Endothelial cell of umbilical vein (primary cell): ENCODE measurements around the gene FJX1. TPM values are rescaled to one million over a fixed set of nuclear protein-coding genes. Genes with fewer than 3 reads are reported as not detected.

Experiments used
- BruUV-seq: library from RNA; stranded (reverse); fragments of 400-500 nt; replicated peaks from 2 replicates; lab custom pipeline; 2021; lab: Mats Ljungman, UMichigan
- CTCF ChIA-PET: fragments of 300-600, 350-600 bp; sonication (Branson Sonifier 250); formaldehyde crosslinking; loops from one replicate; lab custom pipeline; 2021; ENCODE audit warnings: antibody characterized with exemption, inconsistent platforms; lab: Charles Lee
- POLR2A ChIA-PET: fragments of 300-600, 350-600 bp; sonication (Branson Sonifier 250); formaldehyde crosslinking; loops from one replicate; lab custom pipeline; 2021; ENCODE audit warnings: antibody characterized with exemption, inconsistent platforms; lab: Charles Lee
- DNase-seq: peaks from one replicate; pipeline ENCODE4 v3.0.0-alpha.2; 2011; ENCODE audit warnings: low read depth, low spot score
- FAIRE-seq: peaks from 2 replicates; lab custom pipeline; 2011; peaks lifted over from hg19 to GRCh38; lab: Jason Lieb, UNC
- H2AFZ ChIP-seq: 2 replicates; pipeline ENCODE4 v1.6.0; 2012; ENCODE audit warnings: low read depth, low read length, control low read depth, inconsistent platforms
- H3K27ac ChIP-seq: 2 replicates; pipeline ENCODE4 v1.5.1; 2011; ENCODE audit warnings: low read depth, mild to moderate bottlenecking, control low read depth, low read length, moderate library complexity; ENCODE audit not compliant: insufficient read depth
- H3K27me3 ChIP-seq, 2 experiments: 2 replicates each; pipeline versions ENCODE4 v1.6.0 to v1.6.1; 2011; ENCODE audit warnings: low read length in 2 of 2, mixed read lengths in 1 of 2; ENCODE audit not compliant: control insufficient read depth in 2 of 2, insufficient read depth in 2 of 2
- H3K36me3 ChIP-seq, 2 experiments: 2 replicates in 1 of 2; 3 replicates in 1 of 2; pipeline ENCODE4 v1.5.1; 2011; ENCODE audit warnings: low read length in 2 of 2, mild to moderate bottlenecking in 1 of 2, moderate library complexity in 1 of 2; ENCODE audit not compliant: control insufficient read depth in 2 of 2, insufficient read depth in 2 of 2; ENCODE audit errors: extremely low read depth in 1 of 2
- H3K4me1 ChIP-seq: 3 replicates; pipeline ENCODE4 v1.5.1; 2011; ENCODE audit warnings: mild to moderate bottlenecking, low read length; ENCODE audit not compliant: control insufficient read depth, insufficient read depth; ENCODE audit errors: extremely low read depth
- H3K4me2 ChIP-seq: 2 replicates; pipeline ENCODE4 v1.6.1; 2011; ENCODE audit warnings: low read length, control low read depth, mixed read lengths; ENCODE audit not compliant: insufficient read depth
- H3K4me3 ChIP-seq, 3 experiments: fragments of 200-600 bp in 1 of 3; sonication (generic), shearing (Covaris generic) in 1 of 3; replicated peaks in 1 of 3; 2 replicates each; pipeline ENCODE4 v1.5.1; 2011 to 2016; ENCODE audit warnings: control low read depth in 3 of 3, low read length in 3 of 3, mild to moderate bottlenecking in 2 of 3, inconsistent platforms in 1 of 3, low read depth in 1 of 3, moderate library complexity in 1 of 3; ENCODE audit not compliant: insufficient read depth in 1 of 3
- H3K79me2 ChIP-seq: 2 replicates; pipeline ENCODE4 v1.6.0; 2012; ENCODE audit warnings: low read length, inconsistent platforms; ENCODE audit not compliant: control insufficient read depth, insufficient read depth
- H3K9ac ChIP-seq: replicated peaks from 2 replicates; pipeline ENCODE3; 2011; ENCODE audit warnings: low read length, control low read depth; ENCODE audit not compliant: insufficient read depth; ENCODE audit errors: extremely low read depth
- H3K9me1 ChIP-seq: replicated peaks from 3 replicates; pipeline ENCODE4 v1.6.0; 2011; ENCODE audit warnings: mild to moderate bottlenecking, low read length; ENCODE audit not compliant: control insufficient read depth, insufficient read depth; ENCODE audit errors: extremely low read depth
- H3K9me3 ChIP-seq: replicated peaks from 2 replicates; pipeline ENCODE4 v1.5.1; 2012; ENCODE audit warnings: low read length, inconsistent platforms; ENCODE audit not compliant: control insufficient read depth, insufficient read depth
- H4K20me1 ChIP-seq: replicated peaks from 2 replicates; pipeline ENCODE3; 2011; ENCODE audit warnings: mild to moderate bottlenecking, low read length; ENCODE audit not compliant: control insufficient read depth, insufficient read depth; ENCODE audit errors: extremely low read depth
- CTCF ChIP-seq, 2 donors: IDR thresholded peaks; 1 replicate in 1 of 2; 2 replicates in 1 of 2; pipeline ENCODE4 v1.5.1; 2011; ENCODE audit warnings: low read length in 2 of 2, mild to moderate bottlenecking in 2 of 2, moderate library complexity in 2 of 2, control low read depth in 1 of 2, inconsistent platforms in 1 of 2, low read depth in 1 of 2; ENCODE audit not compliant: insufficient read depth in 1 of 2; ENCODE audit errors: extremely low read depth in 1 of 2
- EZH2 ChIP-seq: IDR thresholded peaks from 2 replicates; pipeline ENCODE4 v1.6.1; 2012; ENCODE audit warnings: borderline replicate concordance, low read depth, mild to moderate bottlenecking, moderate library complexity, low read length, inconsistent platforms; ENCODE audit not compliant: severe bottlenecking
- FOS ChIP-seq: IDR thresholded peaks from 2 replicates; pipeline ENCODE4 v1.6.1; 2011; ENCODE audit warnings: mild to moderate bottlenecking, low read length, moderate library complexity, borderline replicate concordance; ENCODE audit not compliant: insufficient read depth
- GATA2 ChIP-seq: IDR thresholded peaks from 2 replicates; pipeline ENCODE4 v1.7.0; 2011; ENCODE audit warnings: low read depth, mild to moderate bottlenecking, moderate library complexity, mixed read lengths, low read length; ENCODE audit not compliant: insufficient read length, insufficient read depth
- JUN ChIP-seq: IDR thresholded peaks from 2 replicates; pipeline ENCODE4 v1.6.1; 2011; ENCODE audit warnings: borderline replicate concordance, low read depth; ENCODE audit not compliant: insufficient read length, insufficient read depth
- MAX ChIP-seq: IDR thresholded peaks from 2 replicates; pipeline ENCODE4 v1.6.1; 2011; ENCODE audit not compliant: insufficient read depth, insufficient read length
- MYC ChIP-seq: IDR thresholded peaks from one replicate; pipeline ENCODE4 v1.6.1; 2011; ENCODE audit warnings: mild to moderate bottlenecking, low read depth, low read length
- POLR2A ChIP-seq: IDR thresholded peaks from 2 replicates; pipeline ENCODE4 v1.6.1; 2012; ENCODE audit warnings: low read depth, mild to moderate bottlenecking, control low read depth, low read length
- POLR2AphosphoS5 ChIP-seq: IDR thresholded peaks from 2 replicates; pipeline ENCODE4 v1.6.1; 2012; ENCODE audit warnings: low read depth, mild to moderate bottlenecking, control low read depth, low read length, moderate library complexity; ENCODE audit not compliant: insufficient read depth
- dilution Hi-C: fragments of 300-500 bp; cut with MboI; formaldehyde crosslinking; loops from one replicate; pipeline ENCODE4 v1.15.0; 2019; ENCODE audit warnings: low sequenced_read_pairs; ENCODE audit not compliant: extremely low pct_ligation_motif_present
- intact Hi-C: fragments of 100-400 bp; cut with micrococcal nuclease; formaldehyde crosslinking; loops from one replicate; pipeline ENCODE4 v1.10.0; 2022
- polyA plus RNA-seq, 4 experiments: library from polyadenylated mRNA; depleted of rRNA in 3 of 4; stranded (reverse) in 3 of 4; unstranded in 1 of 4; fragments of >200 nt; gene quantifications; 2 replicates each; pipeline versions ENCODE4 v1.2.1 to v1.2.3, GENCODE V29; 2011 to 2012; ENCODE audit warnings: missing spikeins in 1 of 4
- total RNA-seq: library from RNA; stranded (reverse); gene quantifications from 2 replicates; pipeline ENCODE4 v1.2.3, GENCODE V29; 2021

FJX1 gene
- total and polyA plus RNA-seq, 2 donors (not counting 3 experiments of a cell fraction or from before 2014, with no cell fraction given), result 9.2 to 26.6 TPM

- ChIA-PET CTCF (interaction anchor here (0.9 kb wide), 1 partner anchor 196 kb away, joined by 3 read pairs; no protein-coding TSS in a partner anchor), POLR2A (no interaction called here)
- TF ChIP-seq POLR2A, result no peak
- TF ChIP-seq GATA2, result no peak
- TF ChIP-seq MYC, result no peak
- TF ChIP-seq JUN, result no peak
- TF ChIP-seq EZH2, result no peak
- TF ChIP-seq CTCF (IDR thresholded peaks at IDR 0.05; ENCODE audit: extremely low read depth in 1 of 2, insufficient read depth in 1 of 2, low read depth in 1 of 2, low read length in 2 of 2), result no peak
- TF ChIP-seq FOS, result no peak
- no peak for TF ChIP-seq MAX
- no peak for TF ChIP-seq POLR2AphosphoS5
- no peak for FAIRE-seq
- H3K4me3 ChIP-seq, result no peak overlapping the region
- H3K4me1 ChIP-seq, result peaks cover 49% of the 10 kb centered on the region
- no peak overlapping the region for H3K4me2 ChIP-seq
- H4K20me1 ChIP-seq, result no peaks in the 10 kb centered on the region
- intact Hi-C loops, result no loop called here
- no peak for DNase-seq
- no peak overlapping the region for H3K27ac ChIP-seq
- no TSS peak for BruUV-seq
- dilution Hi-C loops, result no loop called here
- H3K9me3 ChIP-seq, result no peaks in the 10 kb centered on the region
- no peaks in the 10 kb centered on the region for H3K79me2 ChIP-seq
- H2AFZ ChIP-seq, result no peak overlapping the region
- H3K9me1 ChIP-seq, result no peaks in the 10 kb centered on the region
- H3K9ac ChIP-seq, result no peak overlapping the region
- H3K27me3 ChIP-seq, result no peaks in the 10 kb centered on the region
- H3K36me3 ChIP-seq, result no peaks in the 10 kb centered on the region
Observed at GRCh38 chr11:35626501-35626900, 8.2 kb downstream of the FJX1 start.
